ENCODE measurements around the gene CACNG7.

Gene CACNG7

DNA sequence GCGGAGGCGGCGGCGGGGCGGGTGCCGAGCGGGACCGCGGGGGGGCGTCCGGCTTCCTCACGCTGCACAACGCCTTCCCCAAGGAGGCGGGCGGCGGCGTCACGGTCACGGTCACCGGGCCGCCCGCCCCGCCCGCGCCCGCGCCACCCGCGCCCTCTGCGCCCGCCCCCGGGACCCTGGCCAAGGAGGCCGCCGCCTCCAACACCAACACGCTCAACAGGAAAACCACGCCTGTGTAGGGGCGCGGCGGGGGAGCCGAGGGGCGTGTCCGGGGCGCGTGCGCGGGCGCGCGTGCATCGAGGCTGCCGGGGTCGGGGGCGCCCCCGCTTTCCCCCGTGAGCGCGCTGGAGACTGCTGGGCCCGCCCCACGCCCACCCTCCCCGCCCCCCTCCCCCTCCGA is 73.5 kb downstream of the CACNG7 start:
- no peaks in the 10 kb centered on the region for H3K36me3 ChIP-seq (ENCODE audit: control insufficient read depth, insufficient read depth, low read length)
- no peak overlapping the region for H3K4me2 ChIP-seq (ENCODE audit: low read length)
- H3K4me1 ChIP-seq = peaks cover 15% of the 10 kb centered on the region
- TF ChIP-seq, protein P1, sequence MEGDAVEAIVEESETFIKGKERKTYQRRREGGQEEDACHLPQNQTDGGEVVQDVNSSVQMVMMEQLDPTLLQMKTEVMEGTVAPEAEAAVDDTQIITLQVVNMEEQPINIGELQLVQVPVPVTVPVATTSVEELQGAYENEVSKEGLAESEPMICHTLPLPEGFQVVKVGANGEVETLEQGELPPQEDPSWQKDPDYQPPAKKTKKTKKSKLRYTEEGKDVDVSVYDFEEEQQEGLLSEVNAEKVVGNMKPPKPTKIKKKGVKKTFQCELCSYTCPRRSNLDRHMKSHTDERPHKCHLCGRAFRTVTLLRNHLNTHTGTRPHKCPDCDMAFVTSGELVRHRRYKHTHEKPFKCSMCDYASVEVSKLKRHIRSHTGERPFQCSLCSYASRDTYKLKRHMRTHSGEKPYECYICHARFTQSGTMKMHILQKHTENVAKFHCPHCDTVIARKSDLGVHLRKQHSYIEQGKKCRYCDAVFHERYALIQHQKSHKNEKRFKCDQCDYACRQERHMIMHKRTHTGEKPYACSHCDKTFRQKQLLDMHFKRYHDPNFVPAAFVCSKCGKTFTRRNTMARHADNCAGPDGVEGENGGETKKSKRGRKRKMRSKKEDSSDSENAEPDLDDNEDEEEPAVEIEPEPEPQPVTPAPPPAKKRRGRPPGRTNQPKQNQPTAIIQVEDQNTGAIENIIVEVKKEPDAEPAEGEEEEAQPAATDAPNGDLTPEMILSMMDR (IDR thresholded peaks at IDR 0.05) = no peak
- H3K27me3 ChIP-seq (ENCODE audit: control insufficient read depth, insufficient read depth, low read length) = no peaks in the 10 kb centered on the region
- no peak overlapping the region for H3K4me3 ChIP-seq (ENCODE audit: low read depth, low read length)
- H3K79me2 ChIP-seq = no peaks in the 10 kb centered on the region
- no peak overlapping the region for H3K27ac ChIP-seq
- H2AFZ ChIP-seq = no peak overlapping the region
- H3K9ac ChIP-seq = no peak overlapping the region
- H3K9me3 ChIP-seq (ENCODE audit: control insufficient read depth, low read length) = no peaks in the 10 kb centered on the region

DNA sequence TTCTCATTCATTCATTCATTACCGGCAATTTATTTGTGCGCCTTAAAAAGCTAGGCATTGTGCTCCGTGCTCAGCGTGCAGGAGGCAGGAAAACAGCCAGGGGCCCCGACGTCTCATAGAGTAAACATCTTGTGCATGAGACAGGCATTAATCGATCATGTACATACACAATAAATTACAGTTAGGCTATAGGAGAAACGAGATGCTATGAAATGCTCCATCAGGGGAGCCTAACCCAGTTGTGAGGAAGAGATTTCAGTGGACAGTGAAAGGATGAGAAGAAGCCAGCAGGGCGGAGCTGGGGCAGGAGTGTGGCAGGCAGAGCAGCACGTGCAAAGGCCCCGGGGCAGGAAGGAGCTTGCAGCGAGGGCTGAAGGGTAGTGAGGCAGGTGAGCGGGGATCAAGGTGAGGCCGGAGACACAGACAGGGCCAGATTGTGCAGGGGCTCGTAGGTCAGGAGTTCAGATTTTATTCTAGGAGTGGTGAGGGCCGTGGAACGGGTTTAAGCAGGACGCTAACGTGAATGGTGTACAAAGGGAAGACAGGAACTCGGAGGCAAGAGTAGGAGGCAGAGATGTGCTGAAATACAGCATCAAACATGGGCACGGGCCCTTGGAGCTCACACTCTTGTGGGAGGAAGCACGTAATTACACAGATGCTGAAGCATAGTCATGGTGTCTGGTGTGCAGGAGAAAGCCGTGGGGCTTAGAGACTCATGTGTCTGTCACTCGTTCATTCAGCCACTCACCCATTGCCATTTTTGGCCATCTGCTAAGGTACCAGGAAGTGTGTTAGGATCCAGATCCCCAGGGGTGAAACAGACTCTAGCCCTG is 74.6 kb downstream of the CACNG7 start:
- H3K27ac ChIP-seq = no peak overlapping the region
- no peak overlapping the region for H3K4me3 ChIP-seq (ENCODE audit: low read depth, low read length)
- no peaks in the 10 kb centered on the region for H3K79me2 ChIP-seq
- H3K4me1 ChIP-seq = peaks cover 7% of the 10 kb centered on the region
- no peaks in the 10 kb centered on the region for H3K36me3 ChIP-seq (ENCODE audit: control insufficient read depth, insufficient read depth, low read length)
- no peaks in the 10 kb centered on the region for H3K9me3 ChIP-seq (ENCODE audit: control insufficient read depth, low read length)
- H3K4me2 ChIP-seq (ENCODE audit: low read length) = no peak overlapping the region
- no peaks in the 10 kb centered on the region for H3K27me3 ChIP-seq (ENCODE audit: control insufficient read depth, insufficient read depth, low read length)
- TF ChIP-seq, protein P1 (IDR thresholded peaks at IDR 0.05) = no peak
- no peak overlapping the region for H3K9ac ChIP-seq
- no peak overlapping the region for H2AFZ ChIP-seq

DNA sequence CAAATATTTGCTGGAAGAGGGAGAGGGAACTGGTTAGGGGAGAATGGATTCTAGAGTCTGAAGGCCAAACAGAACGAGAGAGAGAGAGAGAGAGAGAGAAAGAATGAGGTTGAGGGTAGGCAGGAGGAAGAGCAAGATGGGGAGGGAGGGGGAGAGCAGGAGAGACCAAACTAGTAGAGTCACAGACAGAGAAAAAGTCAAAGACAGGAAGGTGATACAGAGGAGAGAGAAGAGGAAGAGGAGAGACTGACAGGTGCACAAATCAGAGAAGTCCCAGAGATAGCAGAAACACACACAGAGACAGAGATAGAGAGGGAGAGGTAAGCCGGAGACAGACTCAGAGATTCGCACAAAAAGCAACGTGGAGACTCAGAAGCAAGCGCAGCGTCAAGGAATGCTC is 76.8 kb downstream of the CACNG7 start:
- Histone ChIP-seq H3K9me3 (ENCODE audit: control insufficient read depth, low read length) (no peaks in the 10 kb centered on the region), H3K4me1 (peaks cover 6% of the 10 kb centered on the region), H3K4me3 (ENCODE audit: low read depth, low read length) (no peak overlapping the region), H3K27ac (no peak overlapping the region), H3K4me2 (ENCODE audit: low read length) (no peak overlapping the region), H3K79me2 (no peaks in the 10 kb centered on the region), H3K9ac (no peak overlapping the region), H3K27me3 (ENCODE audit: control insufficient read depth, insufficient read depth, low read length) (no peaks in the 10 kb centered on the region), H2AFZ (no peak overlapping the region), H3K36me3 (ENCODE audit: control insufficient read depth, insufficient read depth, low read length) (no peaks in the 10 kb centered on the region)
- TF ChIP-seq, protein P1 (IDR thresholded peaks at IDR 0.05) = no peak

DNA sequence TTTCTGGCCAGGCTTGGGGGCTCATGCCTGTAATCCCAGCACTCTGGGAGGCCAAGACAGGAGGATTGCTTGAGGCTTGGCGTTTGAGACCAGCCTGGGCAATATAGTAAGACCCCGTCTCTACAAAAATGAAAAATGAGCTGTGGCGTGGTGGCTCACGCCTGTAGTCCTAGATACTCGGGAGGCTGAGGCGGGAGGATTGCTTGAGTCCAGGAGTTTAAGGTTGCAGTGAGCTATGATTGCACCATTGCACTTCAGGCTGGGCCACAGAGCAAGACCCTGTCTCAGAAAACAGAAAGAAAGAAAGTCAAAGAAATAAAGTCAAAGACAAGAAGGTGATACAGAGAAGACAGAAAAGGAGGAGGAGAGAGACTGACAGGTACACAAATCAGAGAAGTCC is 79.9 kb downstream of the CACNG7 start:
- no peaks in the 10 kb centered on the region for H3K9me3 ChIP-seq (ENCODE audit: control insufficient read depth, low read length)
- H3K4me3 ChIP-seq (ENCODE audit: low read depth, low read length) = no peak overlapping the region
- peaks cover 3% of the 10 kb centered on the region for H3K4me1 ChIP-seq
- peaks cover 13% of the 10 kb centered on the region for H3K27me3 ChIP-seq (ENCODE audit: control insufficient read depth, insufficient read depth, low read length)
- TF ChIP-seq, protein P1 (IDR thresholded peaks at IDR 0.05) = no peak
- H3K36me3 ChIP-seq (ENCODE audit: control insufficient read depth, insufficient read depth, low read length) = no peaks in the 10 kb centered on the region
- H2AFZ ChIP-seq = no peak overlapping the region
- H3K4me2 ChIP-seq (ENCODE audit: low read length) = no peak overlapping the region
- no peak overlapping the region for H3K27ac ChIP-seq
- H3K9ac ChIP-seq = no peak overlapping the region
- H3K79me2 ChIP-seq = no peaks in the 10 kb centered on the region
